SH-SY5Y (cell line): Measurements from ENCODE around the gene COX8A.

Experiments
- GATA2 ChIP-seq: IDR thresholded peaks from 2 replicates; pipeline ENCODE4 v1.6.1; 2011; ENCODE audit warnings: mild to moderate bottlenecking, low read depth, low read length
- GATA3 ChIP-seq: IDR thresholded peaks from 2 replicates; pipeline ENCODE4 v1.6.1; 2011; ENCODE audit warnings: low read depth, mild to moderate bottlenecking, low read length, moderate library complexity

The COX8A gene

DNA sequence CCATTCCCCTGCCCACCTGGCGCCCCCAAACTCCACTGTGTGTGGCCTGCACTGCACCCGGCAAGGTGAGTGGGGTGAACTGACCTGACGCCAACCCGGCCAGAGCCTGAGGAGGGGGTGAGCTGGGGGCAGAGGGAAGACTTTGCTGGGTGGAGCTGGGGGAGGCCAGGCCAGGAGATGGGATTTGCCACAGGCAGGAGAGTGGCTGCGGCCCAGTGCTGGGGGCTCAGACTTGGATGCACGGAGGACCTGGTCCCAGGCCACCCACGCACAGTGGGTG, 43.5 kb downstream of the COX8A start:
- TF ChIP-seq GATA3 (no peak), GATA2 (no peak)

GRCh38 chr11:64018310-64018709, 43.9 kb downstream of the COX8A start:
- TF ChIP-seq GATA2 (no peak), GATA3 (no peak)

DNA sequence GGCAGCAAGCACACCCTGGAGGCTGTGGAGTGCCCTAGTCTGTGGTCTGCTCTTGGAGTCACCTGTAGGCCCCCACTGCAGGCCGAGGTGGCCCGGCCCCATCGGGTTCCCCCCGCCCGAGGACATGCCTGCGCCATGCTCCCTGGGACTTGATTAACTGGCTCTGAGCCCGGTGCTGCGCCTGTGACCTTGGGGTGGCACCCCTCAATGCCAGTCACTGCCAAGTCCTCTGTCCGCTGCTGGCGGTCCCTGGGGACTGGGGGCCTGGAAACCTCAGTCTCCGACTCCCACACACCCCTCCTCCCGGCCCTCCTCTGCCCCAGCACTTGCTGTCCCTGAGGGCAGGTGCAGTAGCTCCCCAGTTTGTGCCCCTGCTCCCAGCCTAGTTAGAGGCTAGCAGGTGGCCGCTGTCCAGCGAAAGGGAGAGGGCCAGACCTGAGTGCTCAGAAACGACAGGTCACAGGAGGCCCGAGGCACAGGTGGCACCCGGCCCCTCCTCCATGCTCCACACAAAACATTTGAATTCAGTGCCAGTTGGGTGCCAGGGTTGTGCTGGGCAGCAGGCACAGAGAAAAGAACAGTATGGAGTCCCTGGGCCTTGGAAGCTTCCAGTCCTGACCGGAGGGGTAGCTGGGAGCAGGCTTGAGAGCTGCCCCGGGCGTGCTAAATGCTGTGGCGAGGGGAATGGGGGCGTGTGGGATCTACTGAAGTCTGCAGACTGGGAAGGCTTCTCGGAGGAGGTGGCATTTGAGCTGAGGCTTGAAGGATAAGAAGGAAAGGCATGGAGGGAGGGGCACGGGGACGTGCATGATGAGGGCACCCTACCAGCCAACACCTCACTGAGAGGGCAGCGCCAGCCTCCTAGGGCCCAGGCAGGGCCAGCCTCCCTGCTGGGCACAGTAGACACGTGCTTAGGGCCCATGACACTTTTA, 45.0 kb downstream of the COX8A start:
- TF ChIP-seq GATA3 (no peak), GATA2 (no peak)

DNA sequence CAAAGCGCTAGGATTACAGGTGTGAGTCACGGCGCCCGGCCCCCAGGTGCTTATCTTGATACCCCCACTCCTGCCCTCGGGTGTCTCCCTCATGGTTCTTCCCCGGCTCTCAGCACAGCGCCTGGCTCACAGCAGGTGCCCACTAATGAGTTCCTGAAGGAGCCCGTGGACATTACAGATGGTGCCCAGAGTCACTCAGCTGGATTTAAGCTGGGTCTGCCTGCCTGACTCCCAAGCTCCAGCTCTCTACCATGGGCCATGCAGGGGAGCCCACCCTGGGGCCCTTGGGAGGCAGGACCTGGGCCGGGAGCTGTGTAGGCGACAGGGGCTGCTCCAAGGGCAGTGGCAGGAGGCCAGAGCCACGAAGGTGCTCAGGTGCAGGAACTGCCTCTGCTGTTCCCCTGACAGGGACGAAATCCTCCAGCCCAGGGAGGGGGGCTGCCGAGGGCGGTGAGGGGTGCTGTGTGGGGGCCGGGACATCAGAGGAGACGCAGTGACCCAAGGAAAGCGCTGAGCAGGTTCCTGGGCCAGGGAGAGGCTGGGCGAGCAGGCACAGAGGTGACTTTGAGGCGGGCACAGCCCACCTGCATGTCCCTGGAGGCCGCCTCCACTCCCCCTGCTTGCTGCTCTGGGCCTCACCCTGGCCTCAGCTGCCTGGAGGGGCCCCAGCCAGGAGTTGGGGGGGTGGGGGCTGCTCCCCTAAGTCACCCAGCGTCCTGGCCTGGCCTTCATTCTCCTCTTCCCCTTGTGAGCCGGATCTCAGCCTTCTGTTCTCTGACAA, 46.7 kb downstream of the COX8A start:
- no peak for TF ChIP-seq GATA3
- TF ChIP-seq GATA2: no peak

- no peak for TF ChIP-seq GATA3
- TF ChIP-seq GATA2: no peak
Observed at GRCh38 chr11:64021757-64022093, 47.3 kb downstream of the COX8A start.

DNA sequence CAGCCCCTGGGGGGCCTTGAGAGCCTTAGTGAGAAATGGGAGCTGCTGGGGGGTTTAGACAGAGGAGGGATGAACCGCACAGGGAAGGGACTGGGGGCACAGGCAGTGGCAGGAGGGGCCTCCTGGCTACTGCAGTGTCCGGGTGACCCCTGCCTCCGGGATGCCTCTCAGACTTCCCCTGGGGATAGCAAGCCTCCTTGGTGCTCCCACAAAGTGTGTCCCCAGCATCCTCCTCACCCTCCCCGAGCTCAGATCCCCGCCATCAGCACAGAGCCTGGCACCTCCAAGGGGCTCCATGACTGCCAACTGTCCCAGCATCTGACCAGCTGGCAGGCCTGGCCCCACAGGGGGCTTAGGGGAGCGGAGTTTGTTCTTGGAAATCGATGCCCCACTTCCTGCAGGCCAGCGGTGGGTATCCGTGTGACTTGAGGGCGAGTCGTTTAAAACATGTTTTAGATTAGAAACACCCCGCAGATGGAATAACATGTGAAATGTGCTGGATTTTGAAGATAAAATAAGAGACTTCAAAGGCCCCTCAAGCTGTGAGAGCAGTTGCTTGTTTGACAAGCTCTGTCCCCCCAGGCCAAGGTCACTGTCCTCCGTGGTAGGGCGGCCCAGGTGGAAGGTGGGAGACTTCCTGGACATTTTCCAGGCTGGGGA, 47.8 kb downstream of the COX8A start:
- TF ChIP-seq GATA3 (no peak), GATA2 (no peak)

DNA sequence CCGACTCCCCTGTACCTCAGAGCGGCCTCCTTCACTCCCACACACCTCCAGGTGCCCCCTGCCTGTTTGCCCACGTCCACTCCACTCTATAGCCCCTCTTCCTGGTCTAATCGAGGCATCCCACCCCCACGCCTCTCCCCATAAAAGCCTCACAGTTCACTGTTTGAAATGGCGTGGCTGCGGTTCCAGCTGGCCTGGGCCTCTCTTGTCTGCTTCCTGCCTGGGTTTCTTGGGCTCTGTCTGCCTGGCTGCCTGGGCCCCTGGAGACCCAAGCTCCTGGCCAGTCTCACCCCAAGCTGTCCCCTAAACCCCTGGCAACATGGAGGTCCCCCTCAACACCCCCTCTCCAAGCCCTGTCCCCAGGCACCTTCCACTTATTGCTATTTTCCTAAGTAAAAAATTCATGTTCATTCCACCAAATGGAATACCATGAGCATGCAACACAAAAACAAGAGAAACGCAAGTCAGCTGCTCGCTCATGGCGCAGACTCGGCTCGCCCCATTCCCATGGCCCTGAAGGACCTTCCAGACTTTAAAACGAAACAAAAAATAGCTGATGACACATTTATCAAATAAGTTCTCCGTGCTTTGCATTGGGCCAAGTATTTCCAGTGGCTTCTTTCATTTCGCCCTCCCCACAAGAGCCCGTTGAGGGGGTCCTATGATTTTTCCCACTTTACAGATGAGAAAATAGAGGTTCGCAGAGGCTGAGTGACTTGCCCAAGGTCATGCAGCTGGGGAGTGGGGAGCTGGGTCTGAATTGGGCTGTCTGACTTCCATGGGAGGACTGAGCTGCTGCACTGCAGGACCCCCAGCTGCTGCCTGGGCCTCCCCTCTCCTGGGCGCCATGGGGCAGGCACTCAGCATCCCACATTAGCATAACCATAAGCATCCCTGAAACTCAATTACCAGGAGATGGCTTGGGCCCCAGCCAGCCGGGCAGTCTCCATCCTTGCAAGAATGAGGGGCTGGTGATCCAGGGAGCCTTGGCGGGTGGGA, 49.6 kb downstream of the COX8A start:
- TF ChIP-seq GATA3 (no peak), GATA2 (no peak)

DNA sequence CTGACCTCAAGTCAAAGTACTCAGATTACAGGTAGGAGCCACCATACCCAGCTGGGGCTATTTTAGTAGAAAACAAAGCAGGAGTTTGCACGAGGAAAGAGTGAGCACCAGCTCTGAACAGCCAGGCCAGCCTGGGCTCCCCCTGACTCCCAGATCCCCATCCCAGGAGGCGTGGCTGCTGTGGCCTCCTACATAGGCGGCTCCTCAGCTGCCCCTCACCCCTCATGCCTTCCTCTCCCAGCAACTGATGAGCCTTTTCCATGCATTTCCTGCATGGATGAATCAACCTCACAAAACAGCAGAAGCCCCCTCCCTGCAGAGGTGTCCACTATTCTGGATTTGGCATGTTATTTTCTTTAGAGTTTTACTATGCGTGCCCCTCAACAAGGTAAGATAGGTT, 50.8 kb downstream of the COX8A start:
- TF ChIP-seq GATA3: no peak
- no peak for TF ChIP-seq GATA2
